Left ventricle myocardium inferior (tissue), 1 donor: Measurements from ENCODE around the gene UGT1A3. TPM values are rescaled to one million over a fixed set of nuclear protein-coding genes. Genes with fewer than 3 reads are reported as not detected.

ENCODE experiments used
- DNase-seq: peaks from one replicate; pipeline ENCODE4 v3.0.0-alpha.2; 2020
- H3K27ac ChIP-seq: fragments of 200-600 bp; replicated peaks from 2 replicates; pipeline ENCODE4 v1.8.0; 2021
- H3K27me3 ChIP-seq: fragments of 200-600 bp; 2 replicates; pipeline ENCODE4 v1.8.0; 2021; ENCODE audit warnings: low read depth
- H3K36me3 ChIP-seq: fragments of 200-600 bp; 2 replicates; pipeline ENCODE4 v1.8.0; 2021
- H3K4me1 ChIP-seq: fragments of 200-600 bp; 2 replicates; pipeline ENCODE4 v1.8.0; 2021
- H3K4me3 ChIP-seq: fragments of 200-600 bp; 2 replicates; pipeline ENCODE4 v1.8.0; 2021; ENCODE audit warnings: mild to moderate bottlenecking, moderate library complexity
- H3K9me3 ChIP-seq: fragments of 200-600 bp; replicated peaks from 2 replicates; pipeline ENCODE4 v1.8.0; 2021
- intact Hi-C: fragments of 100-400 bp; cut with micrococcal nuclease; formaldehyde crosslinking; loops from one replicate; pipeline ENCODE4 v1.11.0; 2022
- total RNA-seq: library from RNA; stranded (reverse); fragmentation: NEBNext Ultra II Directional; extraction: Animal tissue kit (Norgen Biotek cat#: 25700); gene quantifications from one replicate; pipeline ENCODE4 v1.2.1, GENCODE V29; 2021
- TF ChIP-seq, protein P1 (sequence below): fragments of 200-600 bp; IDR thresholded peaks from 2 replicates; pipeline ENCODE4 v1.8.0; 2021; ENCODE audit warnings: antibody characterized with exemption, mild to moderate bottlenecking, borderline replicate concordance
- donor health status: DM: no; HTN: yes; CAD: no; lungs with severe emphysema.

The UGT1A3 gene
- total RNA-seq, 1 donor from 2014 or later, result not detected

DNA sequence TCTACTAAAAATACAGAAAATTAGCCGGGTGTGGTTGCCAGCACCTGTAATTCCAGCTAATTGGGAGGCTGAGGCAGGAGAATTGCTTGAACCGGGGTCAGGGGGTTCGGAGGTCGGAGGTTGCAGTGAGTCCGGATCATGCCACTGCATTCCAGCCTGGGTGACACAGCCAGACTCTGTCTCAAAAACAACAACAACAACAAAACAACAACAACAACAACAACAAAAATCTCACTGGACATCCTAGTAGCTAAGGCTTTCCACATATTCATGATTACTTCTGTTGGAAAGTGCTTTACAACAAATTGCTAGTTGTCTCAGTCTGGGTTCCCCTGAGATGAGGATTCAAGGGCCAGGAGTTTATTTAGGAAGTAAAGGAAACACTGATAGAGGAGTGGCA lies 45.0 kb downstream of the UGT1A3 start:
- intact Hi-C loops, result no loop called here
- TF ChIP-seq, protein P1, sequence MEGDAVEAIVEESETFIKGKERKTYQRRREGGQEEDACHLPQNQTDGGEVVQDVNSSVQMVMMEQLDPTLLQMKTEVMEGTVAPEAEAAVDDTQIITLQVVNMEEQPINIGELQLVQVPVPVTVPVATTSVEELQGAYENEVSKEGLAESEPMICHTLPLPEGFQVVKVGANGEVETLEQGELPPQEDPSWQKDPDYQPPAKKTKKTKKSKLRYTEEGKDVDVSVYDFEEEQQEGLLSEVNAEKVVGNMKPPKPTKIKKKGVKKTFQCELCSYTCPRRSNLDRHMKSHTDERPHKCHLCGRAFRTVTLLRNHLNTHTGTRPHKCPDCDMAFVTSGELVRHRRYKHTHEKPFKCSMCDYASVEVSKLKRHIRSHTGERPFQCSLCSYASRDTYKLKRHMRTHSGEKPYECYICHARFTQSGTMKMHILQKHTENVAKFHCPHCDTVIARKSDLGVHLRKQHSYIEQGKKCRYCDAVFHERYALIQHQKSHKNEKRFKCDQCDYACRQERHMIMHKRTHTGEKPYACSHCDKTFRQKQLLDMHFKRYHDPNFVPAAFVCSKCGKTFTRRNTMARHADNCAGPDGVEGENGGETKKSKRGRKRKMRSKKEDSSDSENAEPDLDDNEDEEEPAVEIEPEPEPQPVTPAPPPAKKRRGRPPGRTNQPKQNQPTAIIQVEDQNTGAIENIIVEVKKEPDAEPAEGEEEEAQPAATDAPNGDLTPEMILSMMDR, result no peak
- Histone ChIP-seq H3K27ac (no peak overlapping the region), H3K9me3 (peaks cover 16% of the 10 kb centered on the region), H3K4me3 (no peak overlapping the region), H3K27me3 (peaks cover 33% of the 10 kb centered on the region), H3K4me1 (no peaks in the 10 kb centered on the region), H3K36me3 (no peaks in the 10 kb centered on the region)
- no peak for DNase-seq

DNA sequence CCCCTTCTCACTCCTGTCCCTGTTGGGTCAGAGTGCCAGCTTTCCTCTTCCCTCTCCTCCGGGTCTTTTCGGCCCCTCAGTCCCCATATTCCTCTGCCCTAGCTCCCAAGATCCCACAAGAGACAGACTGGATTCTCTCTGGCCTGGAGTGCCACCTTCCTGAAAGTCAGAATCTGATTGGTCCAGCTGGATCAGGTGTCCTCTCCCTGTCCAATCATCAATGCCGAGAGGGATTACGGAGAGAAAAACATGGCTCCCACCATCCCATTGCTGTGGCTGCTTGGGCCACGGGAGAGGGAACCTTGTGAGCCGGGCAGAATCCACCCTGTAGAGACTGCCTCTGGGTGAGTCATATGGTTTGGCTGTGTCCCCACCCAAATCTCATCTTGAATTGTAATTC lies 46.6 kb downstream of the UGT1A3 start:
- intact Hi-C loops, result no loop called here
- TF ChIP-seq, protein P1, result no peak
- no peak overlapping the region for H3K27ac ChIP-seq
- H3K4me3 ChIP-seq, result no peak overlapping the region
- H3K27me3 ChIP-seq, result peaks cover 35% of the 10 kb centered on the region
- DNase-seq, result no peak
- no peaks in the 10 kb centered on the region for H3K4me1 ChIP-seq
- peaks cover 16% of the 10 kb centered on the region for H3K9me3 ChIP-seq
- no peaks in the 10 kb centered on the region for H3K36me3 ChIP-seq

DNA sequence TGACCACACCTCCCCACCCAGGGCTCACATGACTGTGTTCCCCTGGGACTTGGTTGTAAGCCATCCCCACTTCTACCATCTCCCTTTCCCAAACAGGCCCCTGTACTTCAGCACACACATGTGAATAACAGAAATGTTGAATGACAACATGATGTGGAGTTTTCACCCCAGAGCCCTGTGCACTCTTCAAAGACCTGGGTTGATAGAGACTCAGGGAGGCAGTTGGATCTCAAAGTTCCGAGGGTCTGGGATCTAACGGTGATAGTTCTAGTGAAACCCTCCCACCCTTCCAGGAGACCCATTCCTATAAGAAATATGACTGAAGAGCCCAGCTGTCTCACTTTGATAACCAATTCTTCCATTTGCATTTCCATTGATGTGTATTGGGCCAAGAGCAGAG lies 49.2 kb downstream of the UGT1A3 start, which contains the start of gene MROH2A:
Gene MROH2A (plus strand): TSS at position 301 of the 400 bp plus-strand sequence. CDS start 1,029 bp downstream, outside the sequence.
- intact Hi-C loops, result no loop called here
- no peak for DNase-seq
- no peaks in the 10 kb centered on the region for H3K36me3 ChIP-seq
- no peaks in the 10 kb centered on the region for H3K4me1 ChIP-seq
- H3K9me3 ChIP-seq, result peaks cover 16% of the 10 kb centered on the region
- TF ChIP-seq, protein P1, result no peak
- no peak within 1 kb of the TSS for H3K27ac ChIP-seq
- no peak within 1 kb of the TSS for H3K4me3 ChIP-seq
- H3K27me3 ChIP-seq, result peaks cover 27% of the 10 kb centered on the region

DNA sequence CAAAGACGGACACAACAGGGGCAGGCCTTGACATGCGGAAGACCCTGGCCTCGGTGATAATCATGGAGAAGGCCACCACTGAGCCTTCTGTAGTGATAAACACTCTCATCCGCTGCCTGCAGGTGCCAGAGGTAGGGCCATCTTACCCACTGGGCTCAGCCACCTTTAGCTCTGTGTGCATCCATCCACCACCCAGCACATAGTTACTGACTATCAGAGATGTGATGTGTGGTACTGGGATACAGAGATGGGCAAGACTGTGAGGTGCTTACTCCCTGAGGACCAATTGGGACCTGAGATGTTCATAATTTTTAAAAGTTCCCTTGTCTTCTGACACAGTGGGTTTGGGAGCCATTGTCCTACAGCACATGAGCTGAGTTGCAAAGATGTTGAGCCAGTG lies 50.9 kb downstream of the UGT1A3 start:
- intact Hi-C loops, result no loop called here
- Histone ChIP-seq H3K27ac (no peak overlapping the region), H3K4me3 (no peak overlapping the region), H3K4me1 (no peaks in the 10 kb centered on the region), H3K36me3 (no peaks in the 10 kb centered on the region), H3K9me3 (peaks cover 16% of the 10 kb centered on the region), H3K27me3 (peaks cover 27% of the 10 kb centered on the region)
- TF ChIP-seq, protein P1, result no peak
- no peak for DNase-seq

DNA sequence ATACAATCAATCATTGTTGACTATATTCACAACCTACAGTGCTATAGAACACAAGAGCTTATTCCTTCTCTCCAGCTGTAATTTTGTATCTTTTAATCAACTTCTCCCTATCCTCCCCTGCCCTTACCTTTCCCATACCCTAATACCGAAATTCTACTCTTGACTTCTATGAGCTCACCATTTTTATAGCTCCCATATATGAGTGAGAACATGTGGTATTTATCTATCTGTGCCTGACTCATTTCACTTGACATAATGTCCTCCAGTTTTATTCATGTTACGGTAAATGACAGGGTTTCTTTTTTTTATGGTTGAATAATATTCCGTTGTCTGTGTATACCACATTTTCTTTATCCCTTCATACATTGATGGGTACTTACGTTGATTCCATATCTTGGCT lies 51.9 kb downstream of the UGT1A3 start:
- Histone ChIP-seq H3K4me3 (no peak overlapping the region), H3K27ac (no peak overlapping the region), H3K27me3 (peaks cover 35% of the 10 kb centered on the region), H3K9me3 (peaks cover 11% of the 10 kb centered on the region), H3K4me1 (no peaks in the 10 kb centered on the region), H3K36me3 (no peaks in the 10 kb centered on the region)
- TF ChIP-seq, protein P1, result no peak
- intact Hi-C loops, result no loop called here
- DNase-seq, result no peak
